Ishikawa (cell line): ENCODE results near the gene RCL1.

Source experiments
- CEBPB ChIP-seq: IDR thresholded peaks from 2 replicates; pipeline ENCODE4 v1.6.1; 2012
- CREB1 ChIP-seq: IDR thresholded peaks from 2 replicates; pipeline ENCODE4 v1.6.1; 2012; ENCODE audit warnings: low read depth
- EGR1 ChIP-seq: IDR thresholded peaks from 2 replicates; pipeline ENCODE4 v1.6.1; 2012
- EP300 ChIP-seq: IDR thresholded peaks from 2 replicates; pipeline ENCODE4 v1.6.1; 2012; ENCODE audit warnings: borderline replicate concordance
- FOXM1 ChIP-seq: IDR thresholded peaks from 2 replicates; pipeline ENCODE4 v1.6.1; 2012; ENCODE audit warnings: low read depth, borderline replicate concordance
- NFIC ChIP-seq: IDR thresholded peaks from 2 replicates; pipeline ENCODE4 v1.6.1; 2012
- RAD21 ChIP-seq: IDR thresholded peaks from 2 replicates; pipeline ENCODE4 v1.6.1; 2012; ENCODE audit warnings: low read depth
- TAF1 ChIP-seq: IDR thresholded peaks from 2 replicates; pipeline ENCODE4 v1.6.1; 2012; ENCODE audit warnings: low read depth, mild to moderate bottlenecking
- TCF12 ChIP-seq: IDR thresholded peaks from 2 replicates; pipeline ENCODE4 v1.6.1; 2012; ENCODE audit warnings: low read depth
- TEAD4 ChIP-seq: IDR thresholded peaks from 2 replicates; pipeline ENCODE4 v1.6.1; 2012
- YY1 ChIP-seq: IDR thresholded peaks from 2 replicates; pipeline ENCODE4 v1.6.1; 2012; ENCODE audit warnings: low read depth
- ZBTB7A ChIP-seq: IDR thresholded peaks from 2 replicates; pipeline ENCODE4 v1.6.1; 2012; ENCODE audit warnings: low read depth
- TF ChIP-seq, protein P1 (sequence below): IDR thresholded peaks from 2 replicates; pipeline ENCODE4 v1.6.1; 2012; ENCODE audit warnings: low read depth, mild to moderate bottlenecking
- TF ChIP-seq, protein P2 (sequence below): IDR thresholded peaks from 2 replicates; pipeline ENCODE4 v1.6.1; 2012
- TF ChIP-seq, protein P3 (sequence below): IDR thresholded peaks from 2 replicates; pipeline ENCODE4 v1.6.1; 2012

Gene RCL1

GRCh38 chr9:4886698-4887097 lies 94.0 kb downstream of the RCL1 start:
- no peak for TF ChIP-seq EGR1
- TF ChIP-seq TCF12: no peak
- TF ChIP-seq RAD21: no peak
- no peak for TF ChIP-seq CEBPB
- no peak for TF ChIP-seq CREB1
- TF ChIP-seq, protein P1, sequence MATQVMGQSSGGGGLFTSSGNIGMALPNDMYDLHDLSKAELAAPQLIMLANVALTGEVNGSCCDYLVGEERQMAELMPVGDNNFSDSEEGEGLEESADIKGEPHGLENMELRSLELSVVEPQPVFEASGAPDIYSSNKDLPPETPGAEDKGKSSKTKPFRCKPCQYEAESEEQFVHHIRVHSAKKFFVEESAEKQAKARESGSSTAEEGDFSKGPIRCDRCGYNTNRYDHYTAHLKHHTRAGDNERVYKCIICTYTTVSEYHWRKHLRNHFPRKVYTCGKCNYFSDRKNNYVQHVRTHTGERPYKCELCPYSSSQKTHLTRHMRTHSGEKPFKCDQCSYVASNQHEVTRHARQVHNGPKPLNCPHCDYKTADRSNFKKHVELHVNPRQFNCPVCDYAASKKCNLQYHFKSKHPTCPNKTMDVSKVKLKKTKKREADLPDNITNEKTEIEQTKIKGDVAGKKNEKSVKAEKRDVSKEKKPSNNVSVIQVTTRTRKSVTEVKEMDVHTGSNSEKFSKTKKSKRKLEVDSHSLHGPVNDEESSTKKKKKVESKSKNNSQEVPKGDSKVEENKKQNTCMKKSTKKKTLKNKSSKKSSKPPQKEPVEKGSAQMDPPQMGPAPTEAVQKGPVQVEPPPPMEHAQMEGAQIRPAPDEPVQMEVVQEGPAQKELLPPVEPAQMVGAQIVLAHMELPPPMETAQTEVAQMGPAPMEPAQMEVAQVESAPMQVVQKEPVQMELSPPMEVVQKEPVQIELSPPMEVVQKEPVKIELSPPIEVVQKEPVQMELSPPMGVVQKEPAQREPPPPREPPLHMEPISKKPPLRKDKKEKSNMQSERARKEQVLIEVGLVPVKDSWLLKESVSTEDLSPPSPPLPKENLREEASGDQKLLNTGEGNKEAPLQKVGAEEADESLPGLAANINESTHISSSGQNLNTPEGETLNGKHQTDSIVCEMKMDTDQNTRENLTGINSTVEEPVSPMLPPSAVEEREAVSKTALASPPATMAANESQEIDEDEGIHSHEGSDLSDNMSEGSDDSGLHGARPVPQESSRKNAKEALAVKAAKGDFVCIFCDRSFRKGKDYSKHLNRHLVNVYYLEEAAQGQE: no peak
- no peak for TF ChIP-seq FOXM1
- TF ChIP-seq TAF1: no peak
- TF ChIP-seq, protein P2, sequence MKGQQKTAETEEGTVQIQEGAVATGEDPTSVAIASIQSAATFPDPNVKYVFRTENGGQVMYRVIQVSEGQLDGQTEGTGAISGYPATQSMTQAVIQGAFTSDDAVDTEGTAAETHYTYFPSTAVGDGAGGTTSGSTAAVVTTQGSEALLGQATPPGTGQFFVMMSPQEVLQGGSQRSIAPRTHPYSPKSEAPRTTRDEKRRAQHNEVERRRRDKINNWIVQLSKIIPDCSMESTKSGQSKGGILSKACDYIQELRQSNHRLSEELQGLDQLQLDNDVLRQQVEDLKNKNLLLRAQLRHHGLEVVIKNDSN: no peak
- TF ChIP-seq, protein P3, sequence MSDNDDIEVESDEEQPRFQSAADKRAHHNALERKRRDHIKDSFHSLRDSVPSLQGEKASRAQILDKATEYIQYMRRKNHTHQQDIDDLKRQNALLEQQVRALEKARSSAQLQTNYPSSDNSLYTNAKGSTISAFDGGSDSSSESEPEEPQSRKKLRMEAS: no peak

- TF ChIP-seq CREB1 (no peak), RAD21 (no peak), FOXM1 (no peak), TCF12 (no peak)
- TF ChIP-seq, protein P1: no peak
- TF ChIP-seq, protein P3: no peak
- TF ChIP-seq, protein P2: no peak
Measured at GRCh38 chr9:4887556-4887955, 94.8 kb downstream of the RCL1 start.

- TF ChIP-seq CEBPB (no peak), EP300 (no peak), YY1 (no peak), TAF1 (no peak), TEAD4 (no peak), TCF12 (no peak), FOXM1 (no peak), ZBTB7A (no peak), EGR1 (no peak), NFIC (no peak), CREB1 (no peak), RAD21 (no peak)
- TF ChIP-seq, protein P2: no peak
- TF ChIP-seq, protein P3: no peak
- TF ChIP-seq, protein P1: no peak
Measured at GRCh38 chr9:4890242-4890641, 97.5 kb downstream of the RCL1 start.

GRCh38 chr9:4890929-4891328 lies 98.2 kb downstream of the RCL1 start:
- no peak for TF ChIP-seq CREB1
- no peak for TF ChIP-seq TEAD4
- TF ChIP-seq, protein P2: no peak
- no peak for TF ChIP-seq FOXM1
- TF ChIP-seq CEBPB: no peak
- TF ChIP-seq, protein P3: no peak
